PFSK-1 (cell line): ENCODE measurements around the gene ITGA11.

Experiments used
- FOXP2 ChIP-seq: optimal IDR thresholded peaks from 2 replicates; pipeline ENCODE3; 2011; ENCODE audit warnings: borderline replicate concordance, control low read depth, inconsistent platforms; ENCODE audit not compliant: insufficient read depth; ENCODE audit errors: extremely low read length, extremely low read depth
- POLR2AphosphoS5 ChIP-seq: IDR thresholded peaks from 2 replicates; pipeline ENCODE4 v1.6.1; 2012; ENCODE audit warnings: low read depth, mild to moderate bottlenecking, control low read depth, low read length, moderate library complexity
- REST ChIP-seq, 2 experiments: IDR thresholded peaks; 2 replicates each; pipeline versions ENCODE4 v1.6.1 to v1.8.0; 2011 to 2012; ENCODE audit warnings: low read depth in 2 of 2, low read length in 2 of 2, control low read depth in 1 of 2, inconsistent platforms in 1 of 2, mild to moderate bottlenecking in 1 of 2, moderate library complexity in 1 of 2; ENCODE audit not compliant: insufficient read depth in 1 of 2
- SIN3A ChIP-seq: IDR thresholded peaks from 2 replicates; pipeline ENCODE4 v1.6.1; 2012; ENCODE audit warnings: mild to moderate bottlenecking, low read length, moderate library complexity, borderline replicate concordance; ENCODE audit not compliant: insufficient read depth
- TAF1 ChIP-seq: IDR thresholded peaks from 2 replicates; pipeline ENCODE4 v1.6.1; 2012; ENCODE audit warnings: low read length, control low read depth, borderline replicate concordance; ENCODE audit not compliant: insufficient read depth

GRCh38 chr15:68368731-68369435 is 63.1 kb downstream of the ITGA11 start:
- TF ChIP-seq POLR2AphosphoS5 (no peak), REST (IDR thresholded peaks at IDR 0.05; ENCODE audit: insufficient read depth in 1 of 2, low read depth in 2 of 2, low read length in 2 of 2) (no peak), TAF1 (no peak), SIN3A (no peak), FOXP2 (peak; percentile 22)
